ENCODE results near the gene B3GNT5. TPM values are rescaled to one million over a fixed set of nuclear protein-coding genes. Genes with fewer than 3 reads are reported as not detected.

The B3GNT5 gene
- total RNA-seq, 1 donor from 2014 or later, result 6.9 TPM

GRCh38 chr3:183265834-183266417 is 12.9 kb downstream of the B3GNT5 start:
- DNase-seq (ENCODE audit: low spot score), result no peak
- Mint-ChIP-seq H3K27ac (ENCODE audit: unreplicated experiment) (no peak overlapping the region), H3K27me3 (ENCODE audit: unreplicated experiment) (no peaks in the 10 kb centered on the region), H3K36me3 (ENCODE audit: low read depth, unreplicated experiment) (no peaks in the 10 kb centered on the region), H3K4me3 (ENCODE audit: unreplicated experiment) (no peak overlapping the region), H3K9me3 (ENCODE audit: unreplicated experiment) (no peaks in the 10 kb centered on the region), H3K4me1 (ENCODE audit: unreplicated experiment) (peaks cover 5% of the 10 kb centered on the region)
- TF ChIP-seq CTCF (IDR thresholded peaks at IDR 0.05; ENCODE audit: unreplicated experiment), result no peak

GRCh38 chr3:183266454-183266853 is 13.4 kb downstream of the B3GNT5 start:
- H3K9me3 Mint-ChIP-seq (ENCODE audit: unreplicated experiment), result no peaks in the 10 kb centered on the region
- no peak overlapping the region for H3K4me3 Mint-ChIP-seq (ENCODE audit: unreplicated experiment)
- H3K27me3 Mint-ChIP-seq (ENCODE audit: unreplicated experiment), result no peaks in the 10 kb centered on the region
- H3K4me1 Mint-ChIP-seq (ENCODE audit: unreplicated experiment), result peaks cover 5% of the 10 kb centered on the region
- no peak overlapping the region for H3K27ac Mint-ChIP-seq (ENCODE audit: unreplicated experiment)
- DNase-seq (ENCODE audit: low spot score), result no peak
- no peaks in the 10 kb centered on the region for H3K36me3 Mint-ChIP-seq (ENCODE audit: low read depth, unreplicated experiment)
- TF ChIP-seq CTCF (IDR thresholded peaks at IDR 0.05; ENCODE audit: unreplicated experiment), result no peak

GRCh38 chr3:183267140-183267539 is 14.1 kb downstream of the B3GNT5 start:
- Mint-ChIP-seq H3K36me3 (ENCODE audit: low read depth, unreplicated experiment) (no peaks in the 10 kb centered on the region), H3K4me3 (ENCODE audit: unreplicated experiment) (no peak overlapping the region), H3K27me3 (ENCODE audit: unreplicated experiment) (no peaks in the 10 kb centered on the region), H3K27ac (ENCODE audit: unreplicated experiment) (no peak overlapping the region), H3K9me3 (ENCODE audit: unreplicated experiment) (no peaks in the 10 kb centered on the region), H3K4me1 (ENCODE audit: unreplicated experiment) (peaks cover 5% of the 10 kb centered on the region)
- TF ChIP-seq CTCF (IDR thresholded peaks at IDR 0.05; ENCODE audit: unreplicated experiment), result no peak
- DNase-seq (ENCODE audit: low spot score), result no peak

- no peak overlapping the region for H3K4me3 Mint-ChIP-seq (ENCODE audit: unreplicated experiment)
- DNase-seq (ENCODE audit: low spot score), result no peak
- H3K9me3 Mint-ChIP-seq (ENCODE audit: unreplicated experiment), result no peaks in the 10 kb centered on the region
- H3K4me1 Mint-ChIP-seq (ENCODE audit: unreplicated experiment), result peaks cover 5% of the 10 kb centered on the region
- H3K27me3 Mint-ChIP-seq (ENCODE audit: unreplicated experiment), result no peaks in the 10 kb centered on the region
- no peaks in the 10 kb centered on the region for H3K36me3 Mint-ChIP-seq (ENCODE audit: low read depth, unreplicated experiment)
- H3K27ac Mint-ChIP-seq (ENCODE audit: unreplicated experiment), result no peak overlapping the region
- TF ChIP-seq CTCF (IDR thresholded peaks at IDR 0.05; ENCODE audit: unreplicated experiment), result no peak
Observed at GRCh38 chr3:183268366-183268765, 15.3 kb downstream of the B3GNT5 start.

- H3K9me3 Mint-ChIP-seq (ENCODE audit: unreplicated experiment), result no peaks in the 10 kb centered on the region
- H3K4me3 Mint-ChIP-seq (ENCODE audit: unreplicated experiment), result no peak overlapping the region
- peaks cover 5% of the 10 kb centered on the region for H3K4me1 Mint-ChIP-seq (ENCODE audit: unreplicated experiment)
- no peak for DNase-seq (ENCODE audit: low spot score)
- no peak for TF ChIP-seq CTCF (IDR thresholded peaks at IDR 0.05; ENCODE audit: unreplicated experiment)
- H3K36me3 Mint-ChIP-seq (ENCODE audit: low read depth, unreplicated experiment), result no peaks in the 10 kb centered on the region
- no peak overlapping the region for H3K27ac Mint-ChIP-seq (ENCODE audit: unreplicated experiment)
- no peaks in the 10 kb centered on the region for H3K27me3 Mint-ChIP-seq (ENCODE audit: unreplicated experiment)
Observed at GRCh38 chr3:183269345-183269744, 16.3 kb downstream of the B3GNT5 start.
